ENCODE measurements around the gene REPIN1.
"Not testable (repeated sequence)": the region's sequence is repeated elsewhere in the genome, so short reads cannot be mapped to it uniquely, and the experiment has no call there.

Gene REPIN1

GRCh38 chr7:150376560-150376959 lies 7.9 kb downstream of the REPIN1 start:
- no peak for DNase-seq (ENCODE audit: low spot score)

- DNase-seq (ENCODE audit: low spot score), result no peak
Measured at GRCh38 chr7:150377196-150377595, 8.6 kb downstream of the REPIN1 start.

- no peak for DNase-seq (ENCODE audit: low spot score)
Measured at GRCh38 chr7:150377635-150378034, 9.0 kb downstream of the REPIN1 start.

GRCh38 chr7:150378115-150378852 lies 9.7 kb downstream of the REPIN1 start:
- no peak for DNase-seq (ENCODE audit: low spot score)

- DNase-seq (ENCODE audit: low spot score), result peak; percentile 97
Measured at GRCh38 chr7:150378853-150379440, 10.3 kb downstream of the REPIN1 start, which contains the start of gene ZNF775. TSS of gene ZNF775 (plus strand) at chr7:150379330. CDS start at chr7:150388471, 9,141 bp downstream.

GRCh38 chr7:150379441-150380379 lies 11.1 kb downstream of the REPIN1 start:
- no peak for DNase-seq (ENCODE audit: low spot score)

- DNase-seq (ENCODE audit: low spot score), result no peak
Measured at GRCh38 chr7:150380463-150380862, 11.8 kb downstream of the REPIN1 start.

GRCh38 chr7:150381096-150381495 lies 12.5 kb downstream of the REPIN1 start:
- DNase-seq (ENCODE audit: low spot score), result no peak

GRCh38 chr7:150381785-150382122 lies 13.1 kb downstream of the REPIN1 start:
- DNase-seq (ENCODE audit: low spot score), result no peak

- no peak for DNase-seq (ENCODE audit: low spot score)
Measured at GRCh38 chr7:150382123-150382843, 13.7 kb downstream of the REPIN1 start.

GRCh38 chr7:150382844-150383225 lies 14.2 kb downstream of the REPIN1 start:
- DNase-seq (ENCODE audit: low spot score), result no peak

GRCh38 chr7:150383710-150384397 lies 15.2 kb downstream of the REPIN1 start:
- DNase-seq (ENCODE audit: low spot score), result peak; percentile 82

- DNase-seq (ENCODE audit: low spot score), result no peak
Measured at GRCh38 chr7:150384406-150385301, 16.0 kb downstream of the REPIN1 start.

GRCh38 chr7:150385302-150385723 lies 16.7 kb downstream of the REPIN1 start:
- no peak for DNase-seq (ENCODE audit: low spot score)

- not testable (repeated sequence) for DNase-seq (ENCODE audit: low spot score)
Measured at GRCh38 chr7:150385884-150386283, 17.3 kb downstream of the REPIN1 start.

GRCh38 chr7:150388306-150388705 lies 19.7 kb downstream of the REPIN1 start:
- DNase-seq (ENCODE audit: low spot score), result no peak

GRCh38 chr7:150388709-150389531 lies 20.3 kb downstream of the REPIN1 start:
- DNase-seq (ENCODE audit: low spot score), result no peak

- DNase-seq (ENCODE audit: low spot score), result no peak
Measured at GRCh38 chr7:150389532-150389816, 20.9 kb downstream of the REPIN1 start.

- DNase-seq (ENCODE audit: low spot score), result no peak
Measured at GRCh38 chr7:150390205-150390604, 21.6 kb downstream of the REPIN1 start.

GRCh38 chr7:150393325-150393724 lies 24.7 kb downstream of the REPIN1 start:
- DNase-seq (ENCODE audit: low spot score), result no peak

Data from left forelimb (tissue), 1 donor.